ENCODE data around the gene BBX.

Gene BBX

DNA sequence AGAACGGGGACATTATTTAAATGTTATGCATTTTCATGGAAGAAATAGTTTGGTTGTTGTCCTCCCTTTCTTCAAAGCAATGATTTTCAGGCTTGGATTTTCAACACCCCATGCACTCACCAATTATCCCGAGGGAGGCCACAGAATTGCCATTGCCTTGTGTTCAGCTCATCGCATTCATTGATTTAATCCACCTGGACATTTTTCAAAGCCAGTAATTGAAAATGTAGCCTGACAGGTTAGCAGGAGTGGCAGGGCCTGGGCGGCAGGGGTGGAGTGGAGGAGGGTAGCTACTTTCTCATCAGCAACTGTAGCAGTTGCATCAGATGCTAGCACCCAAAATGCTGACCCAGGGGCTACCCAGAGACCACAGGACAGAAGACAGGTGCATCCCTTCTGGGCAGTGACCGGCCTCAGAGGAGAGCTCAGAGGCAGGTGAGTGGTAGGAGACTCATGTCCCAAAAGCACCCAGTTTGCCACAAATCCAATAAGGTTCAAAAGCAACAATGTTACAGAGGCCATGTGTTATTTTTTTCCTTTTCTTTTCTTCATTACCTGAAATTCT is 325.7 kb downstream of the BBX start:
- DNase-seq = no peak

DNA sequence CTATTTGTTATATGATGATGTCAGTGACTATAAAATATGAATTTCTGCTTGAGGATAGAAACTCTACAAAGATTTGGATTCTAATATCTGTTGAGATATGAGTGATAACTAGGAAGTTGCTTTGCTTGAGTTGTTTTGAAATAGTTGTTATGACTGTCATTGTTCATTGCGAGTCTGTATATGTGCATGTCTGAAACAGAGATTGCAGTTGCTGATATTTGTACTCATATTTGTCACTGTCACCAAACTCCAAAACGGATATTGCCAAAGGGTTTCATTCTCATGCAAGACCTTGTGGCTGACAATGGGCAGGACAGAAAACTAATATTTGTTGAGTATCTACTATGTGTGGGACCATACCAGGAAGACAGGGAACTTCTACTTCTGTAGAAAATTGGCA is 327.9 kb downstream of the BBX start:
- no peak for DNase-seq

DNA sequence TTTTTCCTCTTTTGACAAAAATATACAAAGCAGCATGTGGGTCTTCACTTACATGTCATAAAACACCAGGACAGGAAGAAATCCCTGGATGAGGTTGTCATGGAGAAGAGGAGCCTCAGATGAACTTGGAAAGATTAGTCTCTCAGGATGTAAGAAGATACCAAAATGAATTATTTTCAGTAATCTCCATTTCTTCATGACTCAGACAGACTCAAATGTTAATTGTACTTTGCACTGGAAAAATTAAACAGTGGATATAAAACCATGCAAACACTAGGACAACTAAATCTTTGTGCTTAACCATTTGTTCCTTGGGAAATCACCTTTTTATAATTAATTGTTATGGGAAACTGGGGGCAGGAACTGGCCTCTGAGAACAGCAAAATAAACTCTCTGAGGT is 331.1 kb downstream of the BBX start:
- DNase-seq = no peak

DNA sequence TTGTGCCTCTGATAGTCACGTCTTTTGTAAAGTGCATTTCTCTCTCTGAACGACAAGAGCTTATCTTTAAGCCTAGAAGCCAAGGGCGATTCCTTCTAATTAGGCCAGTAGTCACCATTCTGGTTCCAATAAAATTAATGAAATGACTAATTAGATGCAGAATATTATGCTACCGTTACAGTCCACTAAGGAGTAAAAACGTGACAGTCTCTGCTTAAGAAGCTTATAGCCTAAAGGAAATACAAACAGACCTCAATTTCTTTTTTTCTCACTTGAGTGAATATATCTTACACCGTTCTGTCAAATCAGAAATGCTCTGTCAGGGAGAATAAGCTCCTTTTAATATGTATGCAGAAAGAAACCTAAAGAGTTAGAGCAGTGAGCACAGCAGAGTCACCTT is 332.0 kb downstream of the BBX start:
- no peak for DNase-seq

DNA sequence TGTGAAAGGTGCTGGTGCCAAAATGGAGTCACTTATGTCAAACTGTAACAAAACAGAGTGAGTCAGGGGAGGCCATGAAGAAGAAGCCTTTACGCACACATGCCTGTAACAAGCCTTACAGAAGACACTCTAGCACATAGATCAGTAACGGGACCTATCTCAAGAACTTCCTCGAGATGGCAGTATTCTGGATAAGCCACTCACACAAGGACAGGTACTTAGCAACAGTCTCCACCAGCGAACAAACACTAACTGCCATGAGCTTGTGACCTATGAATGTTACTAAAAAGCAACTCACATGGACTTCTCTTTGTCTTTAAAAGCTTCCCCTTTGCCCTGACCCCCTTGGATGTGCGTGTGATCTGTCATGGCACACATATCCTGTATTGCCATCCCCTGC is 332.9 kb downstream of the BBX start:
- DNase-seq = peak; percentile 47

DNA sequence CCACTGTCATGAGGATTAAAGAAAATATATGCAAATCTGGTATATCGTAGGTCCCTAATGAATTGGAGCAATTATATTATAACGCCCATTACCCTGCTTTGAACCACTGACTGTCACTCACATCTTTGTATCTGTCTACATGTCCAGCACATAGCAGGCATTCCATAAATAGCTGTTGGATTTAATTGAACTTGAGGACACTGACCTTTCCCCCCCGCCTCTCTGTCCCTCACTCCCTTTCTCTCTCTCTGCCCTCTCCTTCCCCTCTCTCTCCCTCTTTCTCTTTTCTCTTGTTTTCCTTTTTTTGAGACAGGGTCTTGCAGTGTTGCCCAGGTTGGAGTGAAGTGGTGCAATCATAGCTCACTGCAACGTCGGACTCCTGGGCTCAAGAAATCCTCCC is 335.1 kb downstream of the BBX start:
- DNase-seq = no peak

DNA sequence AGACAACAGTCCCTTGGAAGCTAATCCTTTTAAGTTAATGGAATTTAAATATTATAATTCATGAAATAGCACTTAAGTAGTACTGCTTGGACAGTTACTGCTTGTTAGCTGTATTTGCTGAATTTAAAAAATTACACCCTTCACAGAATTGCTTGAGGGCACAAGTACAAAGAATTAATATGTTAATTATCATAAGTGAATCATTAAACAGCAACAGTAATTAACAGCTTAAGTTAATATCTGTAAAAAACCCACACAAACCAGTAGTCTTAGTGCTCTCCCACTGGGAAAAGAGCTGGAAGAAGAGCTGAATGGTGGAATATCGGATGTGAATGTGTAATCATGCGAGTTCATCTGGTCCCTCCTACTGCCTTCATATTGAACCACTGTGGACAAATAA is 336.1 kb downstream of the BBX start:
- no peak for DNase-seq
